HL-60 (cell line): ENCODE results near the gene NRP2.

Experiments
- DNase-seq, 2 experiments: peaks; one replicate each; pipeline ENCODE4 v3.0.0-alpha.2; 2010 to 2020; ENCODE audit warnings: low read depth in 1 of 2, low spot score in 1 of 2
- H3K27ac ChIP-seq: fragments of 250-450 bp; sonication (Bioruptor Pico); replicated peaks from 2 replicates; pipeline ENCODE4 v1.5.1; 2020; ENCODE audit warnings: mild to moderate bottlenecking, moderate library complexity
- H3K27me3 ChIP-seq: fragments of 250-450 bp; sonication (Bioruptor Pico); 2 replicates; pipeline ENCODE4 v1.5.1; 2021; ENCODE audit warnings: mild to moderate bottlenecking, moderate library complexity; ENCODE audit not compliant: insufficient read depth, poor library complexity, severe bottlenecking
- H3K4me3 ChIP-seq: replicated peaks from 2 replicates; pipeline ENCODE4 v1.5.1; 2011; ENCODE audit warnings: mild to moderate bottlenecking, control low read depth, low read length; ENCODE audit not compliant: insufficient read depth
- GABPA ChIP-seq: IDR thresholded peaks from 2 replicates; pipeline ENCODE4 v1.6.1; 2012; ENCODE audit warnings: low read depth
- POLR2AphosphoS5 ChIP-seq: IDR thresholded peaks from 2 replicates; pipeline ENCODE4 v1.6.1; 2012; ENCODE audit warnings: low read depth
- SPI1 ChIP-seq: IDR thresholded peaks from 2 replicates; pipeline ENCODE4 v1.6.1; 2012; ENCODE audit warnings: low read depth, mild to moderate bottlenecking, borderline replicate concordance
- TF ChIP-seq, protein P1 (sequence below): IDR thresholded peaks from one replicate; pipeline ENCODE4 v1.5.1; 2011; ENCODE audit warnings: low read length, control low read depth, inconsistent platforms; ENCODE audit not compliant: insufficient read depth
- TF ChIP-seq, protein P2 (sequence below): IDR thresholded peaks from 2 replicates; pipeline ENCODE4 v1.6.1; 2012; ENCODE audit warnings: low read depth; ENCODE audit not compliant: insufficient replicate concordance

NRP2 gene

DNA sequence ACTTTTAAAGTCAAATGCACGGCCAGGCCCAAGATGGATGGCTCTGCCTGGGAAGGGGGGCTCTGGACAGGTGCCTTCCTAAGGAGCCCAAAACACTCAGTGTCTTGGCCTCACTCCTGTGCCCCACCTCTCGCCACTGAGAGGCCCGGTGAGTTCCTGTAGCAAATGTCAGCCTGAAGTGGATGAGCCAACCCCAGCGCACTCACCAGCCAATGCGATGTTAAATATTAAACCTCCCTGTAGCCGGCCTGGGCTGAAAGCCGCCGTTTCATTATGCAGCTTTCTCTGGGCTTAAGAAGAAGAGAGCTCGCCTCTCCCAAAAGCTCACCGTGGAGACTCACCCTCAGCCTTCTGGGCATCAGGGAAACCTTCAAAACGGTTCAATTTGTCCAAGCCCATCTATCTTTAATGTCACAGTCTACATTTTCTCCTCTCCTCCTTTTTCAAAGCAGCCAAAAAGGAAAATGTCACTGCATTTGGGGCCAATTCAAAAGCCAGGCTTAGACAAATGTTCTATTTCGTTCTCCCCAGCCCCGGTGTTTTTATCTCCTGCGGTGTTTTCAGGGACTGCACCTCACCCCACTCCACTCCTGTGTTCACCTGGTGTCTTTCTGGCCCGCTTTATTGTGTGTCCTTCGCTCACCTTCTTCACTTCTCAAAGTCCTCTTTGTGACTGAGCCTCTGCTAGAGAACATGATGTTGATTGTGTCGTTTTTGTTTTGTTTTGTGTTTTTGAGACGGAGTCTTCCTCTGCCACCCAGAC lies 124.0 kb downstream of the NRP2 start:
- DNase-seq: no peak

DNA sequence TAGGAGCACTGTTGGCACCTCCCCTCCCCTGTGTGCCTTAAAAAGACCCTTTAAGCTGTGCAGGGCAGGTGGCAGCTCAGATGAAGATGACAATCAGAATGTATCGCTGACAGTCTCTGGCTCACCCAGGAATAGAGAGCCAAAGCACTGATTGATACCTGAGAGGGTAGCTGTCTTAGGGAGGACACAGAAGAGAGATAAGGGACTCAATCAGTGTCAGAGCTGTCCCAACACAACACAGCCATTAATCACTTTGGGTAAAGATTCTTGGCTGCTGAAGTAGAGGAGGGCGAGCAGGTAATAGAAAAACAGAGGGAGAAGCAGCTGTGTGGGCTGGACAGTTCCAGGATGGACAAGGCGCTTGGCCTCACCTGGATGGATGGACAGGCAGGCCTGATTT lies 124.9 kb downstream of the NRP2 start:
- Histone ChIP-seq H3K4me3 (no peak overlapping the region), H3K27ac (no peak overlapping the region), H3K27me3 (peaks cover 7% of the 10 kb centered on the region)
- TF ChIP-seq, protein P1, sequence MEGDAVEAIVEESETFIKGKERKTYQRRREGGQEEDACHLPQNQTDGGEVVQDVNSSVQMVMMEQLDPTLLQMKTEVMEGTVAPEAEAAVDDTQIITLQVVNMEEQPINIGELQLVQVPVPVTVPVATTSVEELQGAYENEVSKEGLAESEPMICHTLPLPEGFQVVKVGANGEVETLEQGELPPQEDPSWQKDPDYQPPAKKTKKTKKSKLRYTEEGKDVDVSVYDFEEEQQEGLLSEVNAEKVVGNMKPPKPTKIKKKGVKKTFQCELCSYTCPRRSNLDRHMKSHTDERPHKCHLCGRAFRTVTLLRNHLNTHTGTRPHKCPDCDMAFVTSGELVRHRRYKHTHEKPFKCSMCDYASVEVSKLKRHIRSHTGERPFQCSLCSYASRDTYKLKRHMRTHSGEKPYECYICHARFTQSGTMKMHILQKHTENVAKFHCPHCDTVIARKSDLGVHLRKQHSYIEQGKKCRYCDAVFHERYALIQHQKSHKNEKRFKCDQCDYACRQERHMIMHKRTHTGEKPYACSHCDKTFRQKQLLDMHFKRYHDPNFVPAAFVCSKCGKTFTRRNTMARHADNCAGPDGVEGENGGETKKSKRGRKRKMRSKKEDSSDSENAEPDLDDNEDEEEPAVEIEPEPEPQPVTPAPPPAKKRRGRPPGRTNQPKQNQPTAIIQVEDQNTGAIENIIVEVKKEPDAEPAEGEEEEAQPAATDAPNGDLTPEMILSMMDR: no peak
- TF ChIP-seq, protein P2, sequence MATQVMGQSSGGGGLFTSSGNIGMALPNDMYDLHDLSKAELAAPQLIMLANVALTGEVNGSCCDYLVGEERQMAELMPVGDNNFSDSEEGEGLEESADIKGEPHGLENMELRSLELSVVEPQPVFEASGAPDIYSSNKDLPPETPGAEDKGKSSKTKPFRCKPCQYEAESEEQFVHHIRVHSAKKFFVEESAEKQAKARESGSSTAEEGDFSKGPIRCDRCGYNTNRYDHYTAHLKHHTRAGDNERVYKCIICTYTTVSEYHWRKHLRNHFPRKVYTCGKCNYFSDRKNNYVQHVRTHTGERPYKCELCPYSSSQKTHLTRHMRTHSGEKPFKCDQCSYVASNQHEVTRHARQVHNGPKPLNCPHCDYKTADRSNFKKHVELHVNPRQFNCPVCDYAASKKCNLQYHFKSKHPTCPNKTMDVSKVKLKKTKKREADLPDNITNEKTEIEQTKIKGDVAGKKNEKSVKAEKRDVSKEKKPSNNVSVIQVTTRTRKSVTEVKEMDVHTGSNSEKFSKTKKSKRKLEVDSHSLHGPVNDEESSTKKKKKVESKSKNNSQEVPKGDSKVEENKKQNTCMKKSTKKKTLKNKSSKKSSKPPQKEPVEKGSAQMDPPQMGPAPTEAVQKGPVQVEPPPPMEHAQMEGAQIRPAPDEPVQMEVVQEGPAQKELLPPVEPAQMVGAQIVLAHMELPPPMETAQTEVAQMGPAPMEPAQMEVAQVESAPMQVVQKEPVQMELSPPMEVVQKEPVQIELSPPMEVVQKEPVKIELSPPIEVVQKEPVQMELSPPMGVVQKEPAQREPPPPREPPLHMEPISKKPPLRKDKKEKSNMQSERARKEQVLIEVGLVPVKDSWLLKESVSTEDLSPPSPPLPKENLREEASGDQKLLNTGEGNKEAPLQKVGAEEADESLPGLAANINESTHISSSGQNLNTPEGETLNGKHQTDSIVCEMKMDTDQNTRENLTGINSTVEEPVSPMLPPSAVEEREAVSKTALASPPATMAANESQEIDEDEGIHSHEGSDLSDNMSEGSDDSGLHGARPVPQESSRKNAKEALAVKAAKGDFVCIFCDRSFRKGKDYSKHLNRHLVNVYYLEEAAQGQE: no peak
- TF ChIP-seq GABPA (no peak), POLR2AphosphoS5 (no peak), SPI1 (no peak)
- DNase-seq: no peak

More for the DNA sequence above, 124.0 kb downstream of the NRP2 start:
- TF ChIP-seq GABPA: no peak
- no peak for TF ChIP-seq POLR2AphosphoS5
- TF ChIP-seq, protein P2: no peak
- TF ChIP-seq SPI1: no peak
- TF ChIP-seq, protein P1: no peak
- peaks cover 7% of the 10 kb centered on the region for H3K27me3 ChIP-seq
- H3K4me3 ChIP-seq: no peak overlapping the region
- H3K27ac ChIP-seq: no peak overlapping the region

DNA sequence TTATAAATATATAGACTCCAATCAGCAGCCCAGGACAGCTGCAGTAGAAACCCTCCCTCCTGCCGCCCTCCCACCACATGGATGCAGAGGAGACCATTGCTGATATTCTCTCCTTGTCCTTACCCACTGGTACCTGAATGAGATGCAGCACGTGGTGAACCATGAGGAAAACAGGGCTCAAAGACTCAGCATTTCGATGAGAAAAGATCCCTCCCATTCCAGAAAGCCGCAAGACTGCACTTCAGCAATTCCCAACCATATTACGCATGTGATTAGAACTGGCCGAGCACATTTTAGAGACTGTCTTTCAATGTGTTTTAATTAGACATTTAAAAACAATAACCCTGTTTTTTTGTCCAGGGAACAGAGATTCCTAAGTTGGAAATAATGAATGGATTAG lies 125.5 kb downstream of the NRP2 start:
- DNase-seq: no peak
- Histone ChIP-seq H3K4me3 (no peak overlapping the region), H3K27ac (no peak overlapping the region), H3K27me3 (peaks cover 7% of the 10 kb centered on the region)
- TF ChIP-seq, protein P2: no peak
